ENCODE data around the gene ZMIZ1.

ZMIZ1 gene

GRCh38 chr10:79318369-79318768 is 249.6 kb downstream of the ZMIZ1 start:
- ChIA-PET CTCF (no interaction called here), POLR2A (no interaction called here)
- Histone ChIP-seq H3K9me3 (ENCODE audit: control insufficient read depth, insufficient read depth, low read depth, low read length) (no peaks in the 10 kb centered on the region), H3K27ac (ENCODE audit: extremely low read depth, low read depth, low read length) (no peak overlapping the region), H3K36me3 (ENCODE audit: control insufficient read depth in 2 of 2, insufficient read depth in 1 of 2, low read length in 2 of 2) (no peaks in the 10 kb centered on the region), H3K4me1 (ENCODE audit: control insufficient read depth, insufficient read depth, low read length) (no peaks in the 10 kb centered on the region), H3K4me3 (ENCODE audit: low read depth, low read length) (no peak overlapping the region)
- TF ChIP-seq KLF9 (tag by site-specific recombination; IDR thresholded peaks at IDR 0.05; ENCODE audit: low read depth): 0 out of 2 replicates have a peak, but pooled peaks have one; percentile 26
- TF ChIP-seq, protein P1, sequence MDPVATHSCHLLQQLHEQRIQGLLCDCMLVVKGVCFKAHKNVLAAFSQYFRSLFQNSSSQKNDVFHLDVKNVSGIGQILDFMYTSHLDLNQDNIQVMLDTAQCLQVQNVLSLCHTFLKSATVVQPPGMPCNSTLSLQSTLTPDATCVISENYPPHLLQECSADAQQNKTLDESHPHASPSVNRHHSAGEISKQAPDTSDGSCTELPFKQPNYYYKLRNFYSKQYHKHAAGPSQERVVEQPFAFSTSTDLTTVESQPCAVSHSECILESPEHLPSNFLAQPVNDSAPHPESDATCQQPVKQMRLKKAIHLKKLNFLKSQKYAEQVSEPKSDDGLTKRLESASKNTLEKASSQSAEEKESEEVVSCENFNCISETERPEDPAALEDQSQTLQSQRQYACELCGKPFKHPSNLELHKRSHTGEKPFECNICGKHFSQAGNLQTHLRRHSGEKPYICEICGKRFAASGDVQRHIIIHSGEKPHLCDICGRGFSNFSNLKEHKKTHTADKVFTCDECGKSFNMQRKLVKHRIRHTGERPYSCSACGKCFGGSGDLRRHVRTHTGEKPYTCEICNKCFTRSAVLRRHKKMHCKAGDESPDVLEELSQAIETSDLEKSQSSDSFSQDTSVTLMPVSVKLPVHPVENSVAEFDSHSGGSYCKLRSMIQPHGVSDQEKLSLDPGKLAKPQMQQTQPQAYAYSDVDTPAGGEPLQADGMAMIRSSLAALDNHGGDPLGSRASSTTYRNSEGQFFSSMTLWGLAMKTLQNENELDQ (tag by site-specific recombination; IDR thresholded peaks at IDR 0.05; ENCODE audit: low read depth): no peak

DNA sequence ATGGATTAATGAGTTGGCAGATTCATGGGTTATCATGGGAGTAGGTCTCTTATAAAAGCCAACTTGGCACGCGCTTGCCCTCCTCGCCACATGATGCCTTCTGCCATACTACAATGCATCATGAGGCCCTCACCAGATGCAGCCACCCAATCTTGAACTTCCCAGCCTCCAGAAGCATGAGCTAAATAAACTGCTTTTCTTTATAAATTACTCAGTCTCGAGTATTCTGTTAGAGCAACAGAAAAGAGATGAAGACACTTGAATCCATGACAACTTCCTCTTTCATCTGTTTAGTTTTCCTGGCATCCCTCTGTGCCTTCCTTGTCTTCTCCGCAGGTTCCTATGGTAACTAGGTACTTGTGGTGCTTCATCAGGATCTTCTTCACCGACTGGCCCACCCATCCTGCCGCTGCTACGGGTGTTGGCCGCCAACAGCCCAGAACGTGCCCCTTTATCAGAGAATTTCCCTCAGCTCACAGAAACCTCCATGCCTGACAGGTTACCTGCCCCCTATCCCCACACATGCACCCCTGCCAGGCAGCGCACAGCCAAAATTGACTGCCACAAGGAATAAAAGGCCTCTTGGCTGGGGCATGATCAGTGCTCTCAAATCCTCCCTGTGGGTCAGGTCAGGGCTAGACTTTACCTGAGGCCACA is 250.5 kb downstream of the ZMIZ1 start:
- H3K36me3 ChIP-seq (ENCODE audit: control insufficient read depth in 2 of 2, insufficient read depth in 1 of 2, low read length in 2 of 2): no peaks in the 10 kb centered on the region
- H3K9me3 ChIP-seq (ENCODE audit: control insufficient read depth, insufficient read depth, low read depth, low read length): no peaks in the 10 kb centered on the region
- TF ChIP-seq ZNF544 (tag by site-specific recombination; IDR thresholded peaks at IDR 0.05) (no peak), ZBTB7A (tag by site-specific recombination; IDR thresholded peaks at IDR 0.05; ENCODE audit: low read depth) (no peak), ZBTB8A (tag by site-specific recombination; IDR thresholded peaks at IDR 0.05) (no peak), ZNF2 (tag by site-specific recombination; IDR thresholded peaks at IDR 0.05) (no peak)
- H3K4me1 ChIP-seq (ENCODE audit: control insufficient read depth, insufficient read depth, low read length): no peaks in the 10 kb centered on the region
- H3K27ac ChIP-seq (ENCODE audit: extremely low read depth, low read depth, low read length): no peak overlapping the region
- CTCF ChIA-PET: no interaction called here
- POLR2A ChIA-PET: no interaction called here
- no peak overlapping the region for H3K4me3 ChIP-seq (ENCODE audit: low read depth, low read length)

DNA sequence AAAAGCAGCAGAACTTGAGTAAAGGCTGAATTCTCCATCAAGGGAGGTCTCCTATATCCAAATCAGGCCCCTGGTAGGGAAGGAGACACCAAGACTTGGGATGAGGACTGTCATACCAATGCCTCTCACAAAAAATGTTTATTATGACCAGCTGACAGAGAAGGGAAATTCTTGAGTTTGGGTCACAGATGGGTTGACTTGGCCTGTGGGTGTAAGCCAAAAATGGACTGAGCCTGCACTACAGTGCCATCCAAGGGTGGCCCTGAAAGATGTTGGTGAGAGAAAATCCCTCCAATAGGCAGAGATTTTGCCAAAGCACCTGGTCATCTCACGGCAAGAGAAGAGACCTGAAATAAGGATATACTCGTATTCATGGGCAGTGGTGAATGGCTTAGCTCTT is 251.6 kb downstream of the ZMIZ1 start:
- no peaks in the 10 kb centered on the region for H3K4me1 ChIP-seq (ENCODE audit: control insufficient read depth, insufficient read depth, low read length)
- CTCF ChIA-PET: no interaction called here
- H3K9me3 ChIP-seq (ENCODE audit: control insufficient read depth, insufficient read depth, low read depth, low read length): no peaks in the 10 kb centered on the region
- no peaks in the 10 kb centered on the region for H3K36me3 ChIP-seq (ENCODE audit: control insufficient read depth in 2 of 2, insufficient read depth in 1 of 2, low read length in 2 of 2)
- TF ChIP-seq ZNF521 (tag by site-specific recombination; IDR thresholded peaks at IDR 0.05) (no peak), PRDM1 (tag by site-specific recombination; IDR thresholded peaks at IDR 0.05) (no peak), ZBTB44 (tag by site-specific recombination; IDR thresholded peaks at IDR 0.05) (no peak), ZNF707 (tag by site-specific recombination; IDR thresholded peaks at IDR 0.05) (no peak), ZNF169 (tag by site-specific recombination; IDR thresholded peaks at IDR 0.05) (no peak)
- TF ChIP-seq, protein P2, sequence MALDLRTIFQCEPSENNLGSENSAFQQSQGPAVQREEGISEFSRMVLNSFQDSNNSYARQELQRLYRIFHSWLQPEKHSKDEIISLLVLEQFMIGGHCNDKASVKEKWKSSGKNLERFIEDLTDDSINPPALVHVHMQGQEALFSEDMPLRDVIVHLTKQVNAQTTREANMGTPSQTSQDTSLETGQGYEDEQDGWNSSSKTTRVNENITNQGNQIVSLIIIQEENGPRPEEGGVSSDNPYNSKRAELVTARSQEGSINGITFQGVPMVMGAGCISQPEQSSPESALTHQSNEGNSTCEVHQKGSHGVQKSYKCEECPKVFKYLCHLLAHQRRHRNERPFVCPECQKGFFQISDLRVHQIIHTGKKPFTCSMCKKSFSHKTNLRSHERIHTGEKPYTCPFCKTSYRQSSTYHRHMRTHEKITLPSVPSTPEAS (tag by site-specific recombination; IDR thresholded peaks at IDR 0.05): no peak
- no peak overlapping the region for H3K27ac ChIP-seq (ENCODE audit: extremely low read depth, low read depth, low read length)
- POLR2A ChIA-PET: no interaction called here
- H3K4me3 ChIP-seq (ENCODE audit: low read depth, low read length): no peak overlapping the region

GRCh38 chr10:79320820-79321493 is 252.2 kb downstream of the ZMIZ1 start:
- H3K4me1 ChIP-seq (ENCODE audit: control insufficient read depth, insufficient read depth, low read length): no peaks in the 10 kb centered on the region
- H3K4me3 ChIP-seq (ENCODE audit: low read depth, low read length): no peak overlapping the region
- ChIA-PET CTCF (no interaction called here), POLR2A (no interaction called here)
- no peak overlapping the region for H3K27ac ChIP-seq (ENCODE audit: extremely low read depth, low read depth, low read length)
- H3K36me3 ChIP-seq (ENCODE audit: control insufficient read depth in 2 of 2, insufficient read depth in 1 of 2, low read length in 2 of 2): no peaks in the 10 kb centered on the region
- no peaks in the 10 kb centered on the region for H3K9me3 ChIP-seq (ENCODE audit: control insufficient read depth, insufficient read depth, low read depth, low read length)
- TF ChIP-seq ZBTB44 (tag by site-specific recombination; IDR thresholded peaks at IDR 0.05): no peak
- no peak for TF ChIP-seq ZSCAN18 (tag by site-specific recombination; IDR thresholded peaks at IDR 0.05)
- TF ChIP-seq KLF10 (tag by site-specific recombination; IDR thresholded peaks at IDR 0.05): no peak
- peak; percentile 57; the same call in 1 of the 2 replicates for TF ChIP-seq ZNF184 (tag by site-specific recombination; IDR thresholded peaks at IDR 0.05)
- TF ChIP-seq KLF9 (tag by site-specific recombination; IDR thresholded peaks at IDR 0.05; ENCODE audit: low read depth): no peak
- no peak for TF ChIP-seq ZSCAN16 (tag by site-specific recombination; IDR thresholded peaks at IDR 0.05)

Measured in HEK293 (cell line).